CD4-positive, alpha-beta memory T cell (primary cell): Measurements from ENCODE around the gene PRRT1. TPM values are rescaled to one million over a fixed set of nuclear protein-coding genes. Genes with fewer than 3 reads are reported as not detected.
"Not testable (repeated sequence)": the region's sequence is repeated elsewhere in the genome, so short reads cannot be mapped to it uniquely, and the experiment has no call there.

Experiments
- CTCF ChIA-PET: fragments of 350-600 bp; sonication (Branson Sonifier 250); formaldehyde crosslinking; loops from one replicate; lab custom pipeline; 2021; ENCODE audit warnings: inconsistent platforms; ENCODE audit not compliant: partially characterized antibody; lab: Charles Lee
- POLR2A ChIA-PET: fragments of 350-600 bp; sonication (Branson Sonifier 250); formaldehyde crosslinking; loops from one replicate; lab custom pipeline; 2021; ENCODE audit not compliant: partially characterized antibody; lab: Charles Lee
- DNase-seq, 5 donors: peaks; one replicate each; pipeline versions ENCODE4 v3.0.0 to v3.0.0-alpha.2; 2020 to 2022; ENCODE audit warnings: mixed read lengths in 1 of 5
- H3K27ac ChIP-seq: one replicate; pipeline ENCODE4 v1.7.0; 2013; ENCODE audit warnings: low read depth, low read length
- H3K27me3 ChIP-seq: 2 replicates; pipeline ENCODE4 v1.7.0; 2013; ENCODE audit warnings: mild to moderate bottlenecking, low read length, moderate library complexity; ENCODE audit not compliant: insufficient read depth
- H3K36me3 ChIP-seq: 2 replicates; pipeline ENCODE4 v1.7.0; 2013; ENCODE audit warnings: mild to moderate bottlenecking, low read length, moderate library complexity; ENCODE audit not compliant: insufficient read depth
- H3K4me1 ChIP-seq: 2 replicates; pipeline ENCODE4 v1.7.0; 2013; ENCODE audit warnings: mild to moderate bottlenecking, low read length, moderate library complexity; ENCODE audit not compliant: insufficient read depth
- H3K4me3 ChIP-seq, 2 donors: one replicate each; pipeline ENCODE4 v1.7.0; 2013; ENCODE audit warnings: low read length in 2 of 2, mild to moderate bottlenecking in 1 of 2
- H3K9me3 ChIP-seq, 2 donors: one replicate each; pipeline ENCODE4 v1.7.0; 2013; ENCODE audit warnings: low read length in 2 of 2, control low read depth in 1 of 2; ENCODE audit not compliant: control insufficient read depth in 1 of 2
- H3K27ac Mint-ChIP-seq, 7 donors: one replicate each; pipeline ENCODE4 v1.8.0; 2020 to 2021; ENCODE audit warnings: mixed read lengths in 7 of 7, mild to moderate bottlenecking in 6 of 7, inconsistent platforms in 3 of 7, moderate library complexity in 3 of 7
- H3K27me3 Mint-ChIP-seq, 2 donors: one replicate each; pipeline ENCODE4 v1.8.0; 2020 to 2021; ENCODE audit warnings: mixed read lengths in 2 of 2
- H3K36me3 Mint-ChIP-seq, 2 donors: one replicate each; pipeline ENCODE4 v1.8.0; 2020 to 2021; ENCODE audit warnings: mixed read lengths in 2 of 2, inconsistent platforms in 1 of 2, mild to moderate bottlenecking in 1 of 2
- H3K4me1 Mint-ChIP-seq, 4 donors: one replicate each; pipeline ENCODE4 v1.8.0; 2020 to 2021; ENCODE audit warnings: mixed read lengths in 4 of 4, mild to moderate bottlenecking in 1 of 4
- H3K4me3 Mint-ChIP-seq, 8 donors: one replicate each; pipeline ENCODE4 v1.8.0; 2020 to 2021; ENCODE audit warnings: mixed read lengths in 8 of 8, mild to moderate bottlenecking in 7 of 8, moderate library complexity in 6 of 8, inconsistent platforms in 3 of 8
- H3K9me3 Mint-ChIP-seq, 8 donors: one replicate each; pipeline ENCODE4 v1.8.0; 2020 to 2021; ENCODE audit warnings: mixed read lengths in 8 of 8, mild to moderate bottlenecking in 5 of 8, inconsistent platforms in 3 of 8, moderate library complexity in 1 of 8
- intact Hi-C: fragments of 100-400 bp; cut with micrococcal nuclease; formaldehyde crosslinking; loops from one replicate; pipeline ENCODE4 v1.15.1; 2023
- polyA plus RNA-seq, 2 donors: library from polyadenylated mRNA; unstranded; fragments of 300-500 nt; fragmentation: Illumina TruSeq; gene quantifications; one replicate each; pipeline ENCODE4 v1.2.3, GENCODE V29; 2021
- total RNA-seq, 2 experiments: library from RNA; stranded (reverse); gene quantifications; one replicate each; pipeline ENCODE4 v1.2.3, GENCODE V29; 2021

PRRT1 gene
- total and polyA plus RNA-seq, 4 experiments from 2014 or later, result 0.60 to 1.9 (median 1.5) TPM; not detected in 1

DNA sequence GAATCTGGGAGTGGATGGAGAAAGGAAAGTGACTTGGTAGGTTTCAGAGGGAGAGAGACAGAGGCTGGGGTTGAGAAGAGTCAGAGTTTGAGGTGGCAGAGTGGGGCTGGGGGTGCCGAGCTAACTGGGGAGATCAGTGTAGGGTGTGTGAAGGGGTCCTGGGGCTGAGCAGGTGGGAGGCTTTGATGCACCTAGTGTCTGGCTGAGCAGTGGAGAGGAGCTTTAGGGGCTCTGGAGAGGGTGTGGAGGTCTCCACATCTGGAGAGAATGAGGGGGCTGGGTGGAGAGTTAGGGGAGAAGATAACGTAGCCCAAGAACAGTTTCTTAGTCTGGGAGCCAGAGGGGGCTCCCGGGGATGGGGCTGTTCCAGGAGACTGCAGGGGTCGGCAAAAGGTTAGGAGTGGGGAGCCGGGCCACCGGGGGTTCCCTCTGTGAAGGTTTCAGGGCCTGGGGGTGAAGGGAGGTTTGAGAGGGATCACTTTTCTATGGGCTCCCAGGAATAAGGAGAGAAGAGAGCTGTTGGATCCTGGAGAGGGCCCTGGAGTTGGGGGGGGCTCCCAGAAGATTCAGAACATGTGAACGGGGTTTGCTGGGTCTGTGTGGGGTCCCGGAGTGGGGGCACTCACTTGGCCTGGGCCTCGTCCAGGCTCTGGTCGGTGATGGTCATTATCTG is 37.5 kb upstream of the PRRT1 start:
- ChIA-PET POLR2A (interaction anchor here (0.8 to 12.7 kb wide), 4 partner anchors 9 to 783 kb away, joined by 3 to 408 read pairs (median 96); partner anchors contain the start of genes AGPAT1, ATF6B, FKBPL and RNF5), CTCF (interaction anchor here (1.2 to 3.0 kb wide), 2 partner anchors 9 to 34 kb away, joined by 3 to 18 read pairs; no protein-coding TSS in a partner anchor)
- H3K27ac Mint-ChIP-seq, result peak overlapping the region; percentile 86 to 97 (median 95)
- peaks cover 53 to 63% of the 10 kb centered on the region in 2 donors for H3K36me3 Mint-ChIP-seq
- H3K9me3 ChIP-seq, result no peaks in the 10 kb centered on the region
- intact Hi-C loops, result no loop called here
- peaks cover 57% of the 10 kb centered on the region for H3K4me1 ChIP-seq
- H3K27me3 ChIP-seq, result no peaks in the 10 kb centered on the region
- H3K36me3 ChIP-seq, result peaks cover 24% of the 10 kb centered on the region
- H3K4me3 Mint-ChIP-seq, result peak overlapping the region; percentile 86 to 96 (median 92)
- H3K4me3 ChIP-seq, result peak overlapping the region; percentile 44 to 81
- DNase-seq, result no peak
- no peaks in the 10 kb centered on the region for H3K27me3 Mint-ChIP-seq
- H3K27ac ChIP-seq, result peak overlapping the region; percentile 98
- peaks cover 39 to 75% (median 44%) of the 10 kb centered on the region in 4 donors for H3K4me1 Mint-ChIP-seq
- peaks cover 0 to 2% (median 0%) of the 10 kb centered on the region in 8 donors for H3K9me3 Mint-ChIP-seq

DNA sequence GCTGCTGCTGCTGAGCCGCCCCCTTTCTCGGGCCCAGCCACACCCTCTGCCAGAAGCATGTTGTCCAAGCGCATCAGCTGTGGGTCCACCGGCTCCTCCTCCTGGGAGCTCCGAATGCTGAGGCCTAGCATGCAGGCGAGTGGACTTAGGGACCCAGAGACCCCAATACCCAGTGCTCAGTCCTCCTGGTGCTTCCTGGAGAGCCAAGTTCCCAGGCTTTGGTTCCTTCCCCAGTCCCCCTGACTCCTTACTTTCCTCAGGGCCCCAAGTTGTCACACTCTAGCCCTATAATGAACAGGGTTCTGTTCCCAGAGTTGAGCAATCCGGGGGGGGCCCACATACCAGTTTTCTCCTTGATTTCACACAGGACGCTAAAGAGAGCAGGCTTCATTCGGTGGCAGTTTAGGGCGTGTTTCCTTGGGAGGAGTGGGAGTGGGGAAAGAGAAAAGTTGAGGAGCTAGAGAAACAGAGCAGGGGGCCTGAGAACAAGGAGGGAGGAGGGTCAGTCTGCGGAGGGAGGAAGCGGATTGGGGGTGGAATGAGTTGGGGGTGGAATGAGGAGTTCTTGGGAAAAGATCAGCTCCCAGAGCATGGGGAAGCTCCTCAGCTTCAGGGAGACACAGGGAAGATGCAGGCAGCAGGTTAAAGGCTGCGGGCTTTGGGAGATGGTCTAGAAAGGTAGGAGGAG is 36.8 kb upstream of the PRRT1 start:
- no peak for DNase-seq
- Histone ChIP-seq H3K27ac (peak overlapping the region; percentile 98), H3K4me3 (peak overlapping the region; percentile 44 to 81), H3K9me3 (no peaks in the 10 kb centered on the region), H3K36me3 (peaks cover 31% of the 10 kb centered on the region), H3K4me1 (peaks cover 57% of the 10 kb centered on the region), H3K27me3 (no peaks in the 10 kb centered on the region)
- intact Hi-C loops, result no loop called here
- CTCF ChIA-PET, result interaction anchor here (1.2 to 3.0 kb wide), 2 partner anchors 9 to 34 kb away, joined by 3 to 18 read pairs; no protein-coding TSS in a partner anchor
- peaks cover 32 to 68% (median 38%) of the 10 kb centered on the region in 4 donors for H3K4me1 Mint-ChIP-seq
- peaks cover 53 to 66% of the 10 kb centered on the region in 2 donors for H3K36me3 Mint-ChIP-seq
- H3K27me3 Mint-ChIP-seq, result no peaks in the 10 kb centered on the region
- POLR2A ChIA-PET, result interaction anchor here (0.8 to 12.7 kb wide), 3 partner anchors 9 to 783 kb away, joined by 4 to 408 read pairs (median 188); partner anchors contain the start of genes AGPAT1, ATF6B, FKBPL and RNF5
- peak overlapping the region; percentile 86 to 97 (median 95) for H3K27ac Mint-ChIP-seq
- peaks cover 0 to 2% (median 0%) of the 10 kb centered on the region in 8 donors for H3K9me3 Mint-ChIP-seq
- H3K4me3 Mint-ChIP-seq, result peak overlapping the region; percentile 86 to 96 (median 92)

- H3K27ac ChIP-seq, result peak overlapping the region; percentile 98
- not testable (repeated sequence) for DNase-seq, H3K27me3 Mint-ChIP-seq
Measured at GRCh38 chr6:32187725-32188380, 36.1 kb upstream of the PRRT1 start.

DNA sequence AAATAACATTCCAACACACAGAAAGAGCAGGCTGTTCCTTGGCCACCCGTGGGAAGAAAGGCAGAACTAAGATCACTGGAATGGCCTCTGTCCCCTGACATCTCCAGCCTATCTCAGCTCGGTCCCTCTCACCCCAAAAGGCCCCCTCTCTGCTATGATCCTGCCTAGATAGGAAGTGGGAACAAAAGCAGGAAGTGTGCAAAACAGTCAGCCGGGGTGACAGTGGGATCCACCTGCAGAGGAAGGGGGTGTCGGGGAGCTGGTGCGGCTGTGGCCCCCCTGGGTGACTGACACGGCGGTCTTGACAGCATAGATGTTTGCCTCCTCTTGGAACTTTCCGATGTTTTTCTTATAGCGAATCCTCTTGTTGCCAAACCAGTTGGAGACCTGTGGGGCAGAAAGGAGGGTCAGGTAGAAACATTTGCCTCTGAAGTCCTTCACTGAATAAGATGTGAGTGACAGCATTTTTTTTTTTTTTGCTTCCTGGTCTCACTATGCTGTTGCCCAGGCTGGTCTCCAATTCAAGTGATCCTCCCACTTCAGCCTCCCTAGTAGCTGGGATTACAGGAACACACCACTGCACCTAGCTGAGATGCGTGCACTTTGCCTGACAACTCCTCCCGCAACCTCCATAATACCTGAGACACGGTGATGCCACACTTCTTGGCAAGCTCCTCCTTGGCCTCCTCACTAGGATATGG is 35.4 kb upstream of the PRRT1 start:
- H3K4me3 Mint-ChIP-seq, result peak overlapping the region; percentile 63 to 96 (median 89)
- CTCF ChIA-PET, result interaction anchor here (0.6 to 0.8 kb wide), 2 partner anchors 9 to 215 kb away, joined by 3 read pairs; partner anchors contain the start of genes DXO and RNF5
- H3K4me1 ChIP-seq, result peaks cover 63% of the 10 kb centered on the region

More at GRCh38 chr6:32187725-32188380, 36.1 kb upstream of the PRRT1 start:
- H3K9me3 Mint-ChIP-seq, H3K4me3 ChIP-seq, intact Hi-C loops, H3K27me3 ChIP-seq, H3K9me3 ChIP-seq: not testable (repeated sequence)
- Mint-ChIP-seq H3K4me1 (peaks cover 30 to 62% (median 35%) of the 10 kb centered on the region in 4 donors), H3K27ac (peak overlapping the region; percentile 96 to 97 (median 97)), H3K36me3 (peaks cover 53 to 71% of the 10 kb centered on the region in 2 donors), H3K4me3 (peak overlapping the region; percentile 54 to 96 (median 94))
- POLR2A ChIA-PET, result interaction anchor here (0.6 to 12.7 kb wide), 4 partner anchors 7 to 674 kb away, joined by 3 to 408 read pairs (median 104); partner anchors contain the start of genes AGPAT1, ATF6B, FKBPL and RNF5
- Histone ChIP-seq H3K4me1 (peaks cover 57% of the 10 kb centered on the region), H3K36me3 (peaks cover 38% of the 10 kb centered on the region)
- CTCF ChIA-PET, result interaction anchor here (0.6 to 0.8 kb wide), 2 partner anchors 10 to 216 kb away, joined by 3 read pairs; partner anchors contain the start of genes DXO and RNF5

GRCh38 chr6:32186151-32186840 is 34.6 kb upstream of the PRRT1 start:
- peaks cover 32 to 53% (median 39%) of the 10 kb centered on the region in 4 donors for H3K4me1 Mint-ChIP-seq
- H3K4me3 Mint-ChIP-seq, result peak overlapping the region; percentile 63 to 96 (median 89)
- peaks cover 71% of the 10 kb centered on the region for H3K4me1 ChIP-seq
- H3K27ac Mint-ChIP-seq, result peak overlapping the region; percentile 96 to 97 (median 97)
- H3K27me3 ChIP-seq, DNase-seq, H3K27me3 Mint-ChIP-seq, intact Hi-C loops, H3K4me3 ChIP-seq, H3K9me3 ChIP-seq, H3K9me3 Mint-ChIP-seq, CTCF ChIA-PET: not testable (repeated sequence)
- peak overlapping the region; percentile 70 for H3K27ac ChIP-seq
- H3K36me3 ChIP-seq, result peaks cover 53% of the 10 kb centered on the region
- POLR2A ChIA-PET, result interaction anchor here (1.2 to 12.7 kb wide), 4 partner anchors 7 to 786 kb away, joined by 3 to 408 read pairs (median 104); partner anchors contain the start of genes AGPAT1, ATF6B, FKBPL and RNF5
- H3K36me3 Mint-ChIP-seq, result peaks cover 42 to 60% of the 10 kb centered on the region in 2 donors

More for the DNA sequence above, 35.4 kb upstream of the PRRT1 start:
- H3K27ac Mint-ChIP-seq, result peak overlapping the region; percentile 96 to 97 (median 97)
- Histone ChIP-seq H3K4me3 (no peak overlapping the region), H3K36me3 (peaks cover 45% of the 10 kb centered on the region), H3K27me3 (no peaks in the 10 kb centered on the region), H3K9me3 (no peaks in the 10 kb centered on the region), H3K27ac (peak overlapping the region; percentile 70)
- no peak for DNase-seq
- H3K4me1 Mint-ChIP-seq, result peaks cover 30 to 57% (median 37%) of the 10 kb centered on the region in 4 donors
- peaks cover 51 to 69% of the 10 kb centered on the region in 2 donors for H3K36me3 Mint-ChIP-seq
- intact Hi-C loops, result no loop called here
- POLR2A ChIA-PET, result interaction anchor here (0.6 to 12.7 kb wide), 4 partner anchors 7 to 675 kb away, joined by 3 to 408 read pairs (median 104); partner anchors contain the start of genes AGPAT1, ATF6B, FKBPL and RNF5
- peaks cover 0 to 2% (median 0%) of the 10 kb centered on the region in 8 donors for H3K9me3 Mint-ChIP-seq
- H3K27me3 Mint-ChIP-seq, result no peaks in the 10 kb centered on the region
